Measurements from ENCODE around the gene KCNK13.

DNA sequence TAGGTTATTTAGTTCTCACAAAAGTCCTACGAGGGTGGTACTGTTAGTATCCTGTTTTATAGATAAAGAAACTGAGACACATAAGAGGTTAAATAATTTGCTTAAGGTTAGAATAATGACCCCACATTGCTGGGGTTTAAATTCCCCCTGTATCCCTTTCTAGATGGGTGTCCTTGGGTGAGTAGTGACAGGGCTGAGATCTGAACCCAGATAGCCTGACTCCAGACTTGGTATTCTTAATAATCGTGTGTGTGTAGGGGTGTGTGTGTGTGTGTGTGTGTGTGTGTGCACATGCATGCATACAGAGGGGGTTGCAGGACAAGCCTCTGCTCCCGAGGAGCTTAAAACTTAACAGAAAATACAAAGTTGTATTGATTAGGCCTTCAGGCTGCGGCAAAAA lies 97.9 kb downstream of the KCNK13 start:
- TF ChIP-seq TAF1 (IDR thresholded peaks at IDR 0.05; ENCODE audit: low read depth) (no peak), RAD21 (IDR thresholded peaks at IDR 0.05; ENCODE audit: low read depth) (no peak), CREB1 (IDR thresholded peaks at IDR 0.05; ENCODE audit: low read depth) (no peak), YY1 (IDR thresholded peaks at IDR 0.05; ENCODE audit: low read depth) (no peak), EP300 (IDR thresholded peaks at IDR 0.05; ENCODE audit: borderline replicate concordance) (no peak), NFIC (IDR thresholded peaks at IDR 0.05) (no peak), TCF12 (IDR thresholded peaks at IDR 0.05; ENCODE audit: low read depth) (no peak), TEAD4 (IDR thresholded peaks at IDR 0.05) (no peak), ZBTB7A (IDR thresholded peaks at IDR 0.05; ENCODE audit: low read depth) (no peak)
- TF ChIP-seq, protein P1, sequence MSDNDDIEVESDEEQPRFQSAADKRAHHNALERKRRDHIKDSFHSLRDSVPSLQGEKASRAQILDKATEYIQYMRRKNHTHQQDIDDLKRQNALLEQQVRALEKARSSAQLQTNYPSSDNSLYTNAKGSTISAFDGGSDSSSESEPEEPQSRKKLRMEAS (IDR thresholded peaks at IDR 0.05) = no peak
- TF ChIP-seq, protein P2, sequence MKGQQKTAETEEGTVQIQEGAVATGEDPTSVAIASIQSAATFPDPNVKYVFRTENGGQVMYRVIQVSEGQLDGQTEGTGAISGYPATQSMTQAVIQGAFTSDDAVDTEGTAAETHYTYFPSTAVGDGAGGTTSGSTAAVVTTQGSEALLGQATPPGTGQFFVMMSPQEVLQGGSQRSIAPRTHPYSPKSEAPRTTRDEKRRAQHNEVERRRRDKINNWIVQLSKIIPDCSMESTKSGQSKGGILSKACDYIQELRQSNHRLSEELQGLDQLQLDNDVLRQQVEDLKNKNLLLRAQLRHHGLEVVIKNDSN (IDR thresholded peaks at IDR 0.05) = no peak
- TF ChIP-seq, protein P3, sequence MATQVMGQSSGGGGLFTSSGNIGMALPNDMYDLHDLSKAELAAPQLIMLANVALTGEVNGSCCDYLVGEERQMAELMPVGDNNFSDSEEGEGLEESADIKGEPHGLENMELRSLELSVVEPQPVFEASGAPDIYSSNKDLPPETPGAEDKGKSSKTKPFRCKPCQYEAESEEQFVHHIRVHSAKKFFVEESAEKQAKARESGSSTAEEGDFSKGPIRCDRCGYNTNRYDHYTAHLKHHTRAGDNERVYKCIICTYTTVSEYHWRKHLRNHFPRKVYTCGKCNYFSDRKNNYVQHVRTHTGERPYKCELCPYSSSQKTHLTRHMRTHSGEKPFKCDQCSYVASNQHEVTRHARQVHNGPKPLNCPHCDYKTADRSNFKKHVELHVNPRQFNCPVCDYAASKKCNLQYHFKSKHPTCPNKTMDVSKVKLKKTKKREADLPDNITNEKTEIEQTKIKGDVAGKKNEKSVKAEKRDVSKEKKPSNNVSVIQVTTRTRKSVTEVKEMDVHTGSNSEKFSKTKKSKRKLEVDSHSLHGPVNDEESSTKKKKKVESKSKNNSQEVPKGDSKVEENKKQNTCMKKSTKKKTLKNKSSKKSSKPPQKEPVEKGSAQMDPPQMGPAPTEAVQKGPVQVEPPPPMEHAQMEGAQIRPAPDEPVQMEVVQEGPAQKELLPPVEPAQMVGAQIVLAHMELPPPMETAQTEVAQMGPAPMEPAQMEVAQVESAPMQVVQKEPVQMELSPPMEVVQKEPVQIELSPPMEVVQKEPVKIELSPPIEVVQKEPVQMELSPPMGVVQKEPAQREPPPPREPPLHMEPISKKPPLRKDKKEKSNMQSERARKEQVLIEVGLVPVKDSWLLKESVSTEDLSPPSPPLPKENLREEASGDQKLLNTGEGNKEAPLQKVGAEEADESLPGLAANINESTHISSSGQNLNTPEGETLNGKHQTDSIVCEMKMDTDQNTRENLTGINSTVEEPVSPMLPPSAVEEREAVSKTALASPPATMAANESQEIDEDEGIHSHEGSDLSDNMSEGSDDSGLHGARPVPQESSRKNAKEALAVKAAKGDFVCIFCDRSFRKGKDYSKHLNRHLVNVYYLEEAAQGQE (IDR thresholded peaks at IDR 0.05; ENCODE audit: low read depth) = no peak
